Smooth muscle cell (in vitro differentiated cells): ENCODE results near the gene GMPPB. TPM values are rescaled to one million over a fixed set of nuclear protein-coding genes. Genes with fewer than 3 reads are reported as not detected.

Experiments
- DNase-seq: peaks from one replicate; lab custom pipeline; 2025; ENCODE audit not compliant: unreplicated experiment; lab: John Stamatoyannopoulos, UW
- H2AFZ ChIP-seq: fragments of 200-600 bp; sonication (generic); 2 replicates; pipeline ENCODE4 v1.6.0; 2016; ENCODE audit warnings: antibody characterized with exemption, low read depth, mild to moderate bottlenecking
- H3F3A ChIP-seq: fragments of 200-600 bp; sonication (generic); 2 replicates; pipeline ENCODE4 v1.6.0; 2017; ENCODE audit warnings: antibody characterized with exemption, low read depth
- H3K27ac ChIP-seq: fragments of 200-600 bp; sonication (generic); 2 replicates; pipeline ENCODE4 v1.5.1; 2016; ENCODE audit warnings: low read depth, mild to moderate bottlenecking
- H3K27me3 ChIP-seq: fragments of 200-600 bp; sonication (generic); 2 replicates; pipeline ENCODE4 v1.6.1; 2016; ENCODE audit warnings: low read depth, mild to moderate bottlenecking
- H3K36me3 ChIP-seq: fragments of 200-600 bp; sonication (generic); 2 replicates; pipeline ENCODE4 v1.5.1; 2016; ENCODE audit warnings: low read depth
- H3K4me1 ChIP-seq: fragments of 200-600 bp; sonication (generic); 2 replicates; pipeline ENCODE4 v1.5.1; 2016; ENCODE audit warnings: low read depth
- H3K4me2 ChIP-seq: fragments of 200-600 bp; sonication (generic); 2 replicates; pipeline ENCODE4 v1.6.0; 2016; ENCODE audit warnings: mild to moderate bottlenecking
- H3K4me3 ChIP-seq: fragments of 200-600 bp; sonication (generic); 2 replicates; pipeline ENCODE4 v1.5.1; 2016; ENCODE audit warnings: mild to moderate bottlenecking
- H3K79me2 ChIP-seq: fragments of 200-600 bp; sonication (generic); 2 replicates; pipeline ENCODE4 v1.6.0; 2016; ENCODE audit warnings: low read depth, mild to moderate bottlenecking
- H3K9ac ChIP-seq: fragments of 200-600 bp; sonication (generic); 2 replicates; pipeline ENCODE4 v1.6.0; 2016; ENCODE audit warnings: low read depth
- H3K9me3 ChIP-seq: fragments of 200-600 bp; sonication (generic); replicated peaks from 2 replicates; pipeline ENCODE4 v1.5.1; 2016; ENCODE audit warnings: low read depth
- H4K20me1 ChIP-seq: fragments of 200-600 bp; sonication (generic); 2 replicates; pipeline ENCODE4 v1.6.0; 2016; ENCODE audit warnings: low read depth
- CTCF ChIP-seq: fragments of 200-600 bp; sonication (generic); IDR thresholded peaks from 2 replicates; pipeline ENCODE4 v1.5.1; 2017; ENCODE audit warnings: borderline replicate concordance, mild to moderate bottlenecking, antibody characterized with exemption; ENCODE audit not compliant: insufficient read depth, poor library complexity, severe bottlenecking
- WGBS: methylation state at CpG from one replicate; pipeline ENCODE4 v1.1.7; 2016; ENCODE audit warnings: low lambda C conversion rate; 5-methylcytosine and 5-hydroxymethylcytosine counted together
- polyA plus RNA-seq: library from polyadenylated mRNA; unstranded; fragments of >200 nt; fragmentation: Nextera tagmentation; extraction: Ambion mirVana; gene quantifications from 2 replicates; pipeline ENCODE4 v1.2.1, GENCODE V29; 2016
- total RNA-seq: library from RNA; depleted of rRNA; stranded (reverse); fragments of >200 nt; gene quantifications from 2 replicates; pipeline ENCODE4 v1.2.3, GENCODE V29; 2014

Gene GMPPB
- total and polyA plus RNA-seq, 2 experiments from 2014 or later: 21.3 to 68.3 TPM

- Histone ChIP-seq H3K27me3 (no peaks in the 10 kb centered on the region), H3K4me2 (no peak overlapping the region), H3F3A (peaks cover under 1% of the 10 kb centered on the region), H4K20me1 (peaks cover 13% of the 10 kb centered on the region), H3K36me3 (no peaks in the 10 kb centered on the region), H2AFZ (no peak overlapping the region), H3K9me3 (no peaks in the 10 kb centered on the region), H3K9ac (no peak overlapping the region), H3K4me1 (peaks cover 6% of the 10 kb centered on the region), H3K79me2 (no peaks in the 10 kb centered on the region), H3K27ac (no peak overlapping the region), H3K4me3 (no peak overlapping the region)
- 98% methylated on average over 7 of the region's 7 CpGs for WGBS
- no peak for TF ChIP-seq CTCF
- no peak for DNase-seq
Observed at GRCh38 chr3:49716169-49716568, 7.6 kb downstream of the GMPPB start.

GRCh38 chr3:49715611-49716121, 8.1 kb downstream of the GMPPB start:
- no peak overlapping the region for H3K4me3 ChIP-seq
- H3K27me3 ChIP-seq: no peaks in the 10 kb centered on the region
- DNase-seq: no peak
- no peak overlapping the region for H3K9ac ChIP-seq
- H3K27ac ChIP-seq: no peak overlapping the region
- WGBS: 94% methylated on average over 13 of the region's 13 CpGs
- H3K4me1 ChIP-seq: peaks cover 6% of the 10 kb centered on the region
- no peak overlapping the region for H3K4me2 ChIP-seq
- H3K36me3 ChIP-seq: no peaks in the 10 kb centered on the region
- H4K20me1 ChIP-seq: peaks cover 11% of the 10 kb centered on the region
- H2AFZ ChIP-seq: no peak overlapping the region
- TF ChIP-seq CTCF: no peak
- H3F3A ChIP-seq: no peaks in the 10 kb centered on the region
- no peaks in the 10 kb centered on the region for H3K9me3 ChIP-seq
- H3K79me2 ChIP-seq: no peaks in the 10 kb centered on the region

GRCh38 chr3:49714728-49715550, 8.8 kb downstream of the GMPPB start:
- H3K4me3 ChIP-seq: no peak overlapping the region
- no peaks in the 10 kb centered on the region for H3K79me2 ChIP-seq
- peaks cover 11% of the 10 kb centered on the region for H4K20me1 ChIP-seq
- H3F3A ChIP-seq: no peaks in the 10 kb centered on the region
- H3K9ac ChIP-seq: no peak overlapping the region
- H3K4me2 ChIP-seq: no peak overlapping the region
- no peak overlapping the region for H2AFZ ChIP-seq
- no peak for TF ChIP-seq CTCF
- H3K4me1 ChIP-seq: peaks cover 6% of the 10 kb centered on the region
- WGBS: 97% methylated on average over 13 of the region's 13 CpGs
- H3K27ac ChIP-seq: no peak overlapping the region
- no peaks in the 10 kb centered on the region for H3K27me3 ChIP-seq
- no peak for DNase-seq
- H3K36me3 ChIP-seq: no peaks in the 10 kb centered on the region
- H3K9me3 ChIP-seq: no peaks in the 10 kb centered on the region
